Caco-2 (cell line): Measurements from ENCODE around the gene CARHSP1. TPM values are rescaled to one million over a fixed set of nuclear protein-coding genes. Genes with fewer than 3 reads are reported as not detected.
"Not testable (repeated sequence)": the region's sequence is repeated elsewhere in the genome, so short reads cannot be mapped to it uniquely, and the experiment has no call there.

Experiments
- BruUV-seq: library from RNA; stranded (reverse); fragments of 400-500 nt; replicated peaks from 2 replicates; lab custom pipeline; 2021; lab: Mats Ljungman, UMichigan
- CTCF ChIA-PET: fragments of 300-600 bp; sonication (Branson Sonifier 250); formaldehyde crosslinking; loops from one replicate; lab custom pipeline; 2022; ENCODE audit warnings: antibody characterized with exemption; lab: Charles Lee
- POLR2A ChIA-PET: fragments of 300-600 bp; sonication (Branson Sonifier 250); formaldehyde crosslinking; loops from one replicate; lab custom pipeline; 2022; ENCODE audit warnings: antibody characterized with exemption; lab: Charles Lee
- DNase-seq, 2 experiments: peaks; one replicate each; pipeline versions ENCODE4 v3.0.0 to v3.0.0-alpha.2; 2020 to 2022
- H3K27me3 ChIP-seq: replicated peaks from 2 replicates; pipeline ENCODE4 v1.6.0; 2011; ENCODE audit warnings: low read length; ENCODE audit not compliant: control insufficient read depth, insufficient read depth
- H3K36me3 ChIP-seq: 2 replicates; pipeline ENCODE4 v1.5.1; 2011; ENCODE audit warnings: low read length; ENCODE audit not compliant: control insufficient read depth, insufficient read depth
- H3K4me1 ChIP-seq: fragments of 250-450 bp; sonication (Bioruptor Pico); 2 replicates; pipeline ENCODE4 v1.5.1; 2020; ENCODE audit warnings: mild to moderate bottlenecking
- H3K4me3 ChIP-seq: 2 replicates; pipeline ENCODE4 v1.5.1; 2011; ENCODE audit warnings: low read depth, mild to moderate bottlenecking, control low read depth, low read length
- H3K9me3 ChIP-seq: fragments of 250-450 bp; sonication (Bioruptor Pico); 2 replicates; pipeline ENCODE4 v1.5.1; 2020; ENCODE audit warnings: mild to moderate bottlenecking, moderate library complexity
- H3K27ac Mint-ChIP-seq: one replicate; pipeline ENCODE4 v1.8.0; 2022; ENCODE audit warnings: mixed read lengths; ENCODE audit not compliant: unreplicated experiment
- H3K27me3 Mint-ChIP-seq: one replicate; pipeline ENCODE4 v1.8.0; 2022; ENCODE audit warnings: mixed read lengths; ENCODE audit not compliant: insufficient read depth, unreplicated experiment
- H3K36me3 Mint-ChIP-seq: one replicate; pipeline ENCODE4 v1.8.0; 2022; ENCODE audit warnings: mild to moderate bottlenecking, mixed read lengths; ENCODE audit not compliant: insufficient read depth, unreplicated experiment
- H3K4me1 Mint-ChIP-seq: one replicate; pipeline ENCODE4 v1.8.0; 2022; ENCODE audit warnings: low read depth, mixed read lengths; ENCODE audit not compliant: unreplicated experiment
- H3K4me3 Mint-ChIP-seq: one replicate; pipeline ENCODE4 v1.8.0; 2022; ENCODE audit warnings: mild to moderate bottlenecking, moderate library complexity, mixed read lengths; ENCODE audit not compliant: unreplicated experiment
- H3K9me3 Mint-ChIP-seq: one replicate; pipeline ENCODE4 v1.8.0; 2022; ENCODE audit warnings: mixed read lengths; ENCODE audit not compliant: unreplicated experiment
- intact Hi-C: fragments of 100-400 bp; cut with micrococcal nuclease; formaldehyde crosslinking; loops from one replicate; pipeline ENCODE4 v1.10.0; 2022; ENCODE audit not compliant: unreplicated experiment
- total RNA-seq: library from RNA; stranded (reverse); gene quantifications from 2 replicates; pipeline ENCODE4 v1.2.3, GENCODE V29; 2022
- TF ChIP-seq, protein P1 (sequence below), 2 experiments: fragments of 200-600 bp in 1 of 2; IDR thresholded peaks; 1 replicate in 1 of 2; 2 replicates in 1 of 2; pipeline versions ENCODE4 v1.5.1 to v1.8.0; 2011 to 2022; ENCODE audit warnings: antibody characterized with exemption in 1 of 2, control low read depth in 1 of 2, inconsistent platforms in 1 of 2, low read depth in 1 of 2, low read length in 1 of 2, mild to moderate bottlenecking in 1 of 2, moderate library complexity in 1 of 2; ENCODE audit not compliant: insufficient read depth in 1 of 2, severe bottlenecking in 1 of 2, unreplicated experiment in 1 of 2

CARHSP1 gene
- total RNA-seq, 1 experiment from 2014 or later: 103 TPM

GRCh38 chr16:8845699-8846298 lies 23.0 kb downstream of the CARHSP1 start:
- Mint-ChIP-seq H3K27me3 (no peaks in the 10 kb centered on the region), H3K27ac (no peak overlapping the region), H3K4me1 (peaks cover 17% of the 10 kb centered on the region), H3K9me3 (no peaks in the 10 kb centered on the region), H3K4me3 (no peak overlapping the region), H3K36me3 (peaks cover 54% of the 10 kb centered on the region)
- Histone ChIP-seq H3K27me3 (no peaks in the 10 kb centered on the region), H3K4me3 (no peak overlapping the region), H3K9me3 (no peaks in the 10 kb centered on the region), H3K36me3 (peaks cover 4% of the 10 kb centered on the region; the same call in 1 of the 2 replicates), H3K4me1 (no peaks in the 10 kb centered on the region)
- no peak for DNase-seq
- intact Hi-C loops: no loop called here
- CTCF ChIA-PET: no interaction called here
- TF ChIP-seq, protein P1, sequence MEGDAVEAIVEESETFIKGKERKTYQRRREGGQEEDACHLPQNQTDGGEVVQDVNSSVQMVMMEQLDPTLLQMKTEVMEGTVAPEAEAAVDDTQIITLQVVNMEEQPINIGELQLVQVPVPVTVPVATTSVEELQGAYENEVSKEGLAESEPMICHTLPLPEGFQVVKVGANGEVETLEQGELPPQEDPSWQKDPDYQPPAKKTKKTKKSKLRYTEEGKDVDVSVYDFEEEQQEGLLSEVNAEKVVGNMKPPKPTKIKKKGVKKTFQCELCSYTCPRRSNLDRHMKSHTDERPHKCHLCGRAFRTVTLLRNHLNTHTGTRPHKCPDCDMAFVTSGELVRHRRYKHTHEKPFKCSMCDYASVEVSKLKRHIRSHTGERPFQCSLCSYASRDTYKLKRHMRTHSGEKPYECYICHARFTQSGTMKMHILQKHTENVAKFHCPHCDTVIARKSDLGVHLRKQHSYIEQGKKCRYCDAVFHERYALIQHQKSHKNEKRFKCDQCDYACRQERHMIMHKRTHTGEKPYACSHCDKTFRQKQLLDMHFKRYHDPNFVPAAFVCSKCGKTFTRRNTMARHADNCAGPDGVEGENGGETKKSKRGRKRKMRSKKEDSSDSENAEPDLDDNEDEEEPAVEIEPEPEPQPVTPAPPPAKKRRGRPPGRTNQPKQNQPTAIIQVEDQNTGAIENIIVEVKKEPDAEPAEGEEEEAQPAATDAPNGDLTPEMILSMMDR (IDR thresholded peaks at IDR 0.05; ENCODE audit: insufficient read depth in 1 of 2, low read depth in 1 of 2, low read length in 1 of 2, severe bottlenecking in 1 of 2, unreplicated experiment in 1 of 2): no peak
- POLR2A ChIA-PET: no interaction called here
- BruUV-seq: no TSS peak

DNA sequence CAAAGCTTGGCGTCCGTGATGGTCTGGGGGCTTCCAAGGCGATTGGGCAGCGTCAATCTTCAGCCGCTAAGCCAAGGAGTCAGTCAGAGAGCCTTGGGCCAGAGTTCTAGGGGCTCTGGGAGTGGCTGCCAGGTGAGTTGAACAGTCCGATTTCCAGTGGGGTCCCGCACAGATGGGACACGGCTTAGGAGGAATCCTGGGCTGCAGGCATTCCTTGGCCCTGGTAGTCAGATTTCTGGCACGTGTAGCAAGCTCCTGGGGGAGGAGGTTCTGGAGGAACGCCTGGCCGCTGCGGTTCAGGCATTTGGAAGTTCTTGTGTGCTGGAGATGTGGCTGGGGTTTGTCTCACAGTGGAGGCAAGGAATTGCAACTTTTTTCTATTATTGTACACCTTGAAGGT lies 25.5 kb downstream of the CARHSP1 start:
- CTCF ChIA-PET, H3K9me3 Mint-ChIP-seq, H3K27me3 Mint-ChIP-seq, H3K9me3 ChIP-seq, H3K27me3 ChIP-seq, H3K4me1 ChIP-seq, POLR2A ChIA-PET, intact Hi-C loops, DNase-seq, H3K4me3 ChIP-seq, BruUV-seq, H3K27ac Mint-ChIP-seq, H3K36me3 ChIP-seq, H3K4me3 Mint-ChIP-seq: not testable (repeated sequence)
- Mint-ChIP-seq H3K36me3 (peaks cover 34% of the 10 kb centered on the region), H3K4me1 (peaks cover 17% of the 10 kb centered on the region)

DNA sequence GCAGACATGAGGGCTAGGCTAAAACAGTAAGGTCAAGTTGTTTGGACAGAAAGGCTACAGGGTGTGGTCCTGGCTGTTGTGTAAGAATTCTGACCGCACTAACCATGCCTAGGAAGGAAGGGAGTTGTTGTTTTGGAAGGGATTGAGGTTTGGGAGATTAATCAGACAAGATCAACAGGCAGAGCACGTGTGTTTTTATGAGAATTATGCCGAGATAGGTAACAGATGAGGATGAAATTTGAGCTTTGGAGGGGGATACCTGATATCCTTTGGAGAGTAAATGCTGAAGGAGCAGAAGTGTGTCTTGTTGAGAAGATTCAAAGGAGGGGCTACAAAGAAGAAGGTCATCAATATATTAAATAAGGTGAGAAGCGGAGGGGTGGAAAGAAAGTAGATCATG lies 26.8 kb downstream of the CARHSP1 start:
- H3K9me3 Mint-ChIP-seq, H3K36me3 ChIP-seq, DNase-seq, H3K27me3 ChIP-seq, H3K4me1 ChIP-seq, H3K9me3 ChIP-seq, H3K27ac Mint-ChIP-seq, H3K27me3 Mint-ChIP-seq, intact Hi-C loops, BruUV-seq, CTCF ChIA-PET, H3K4me3 Mint-ChIP-seq, POLR2A ChIA-PET, H3K4me3 ChIP-seq: not testable (repeated sequence)
- Mint-ChIP-seq H3K4me1 (peaks cover 17% of the 10 kb centered on the region), H3K36me3 (peaks cover 34% of the 10 kb centered on the region)

DNA sequence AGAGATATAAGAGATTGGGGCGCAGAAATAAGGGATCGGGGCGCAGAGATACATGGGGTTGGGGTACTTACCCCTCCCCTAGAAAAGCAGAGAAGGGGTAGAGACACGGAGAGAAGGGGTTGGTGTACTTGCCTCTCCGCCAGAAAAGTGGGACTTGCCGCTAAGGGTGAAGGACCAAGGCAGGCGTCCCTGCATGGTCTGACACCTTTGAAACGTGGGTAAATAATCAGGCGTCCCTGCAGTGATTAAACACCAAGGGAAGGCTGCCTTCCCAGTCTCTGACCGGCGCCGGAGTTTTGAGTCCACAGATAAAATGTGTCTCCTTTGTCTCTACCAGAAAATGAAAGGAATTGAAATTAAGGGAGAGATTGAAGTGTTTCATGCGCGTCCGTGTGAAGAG lies 31.2 kb downstream of the CARHSP1 start:
- Mint-ChIP-seq H3K36me3 (peaks cover 11% of the 10 kb centered on the region), H3K4me1 (peaks cover 15% of the 10 kb centered on the region)
- BruUV-seq, CTCF ChIA-PET, H3K36me3 ChIP-seq, POLR2A ChIA-PET, H3K4me1 ChIP-seq, H3K27me3 Mint-ChIP-seq, intact Hi-C loops, H3K4me3 ChIP-seq, H3K27ac Mint-ChIP-seq, H3K4me3 Mint-ChIP-seq, DNase-seq, H3K9me3 ChIP-seq, H3K27me3 ChIP-seq, H3K9me3 Mint-ChIP-seq: not testable (repeated sequence)

GRCh38 chr16:8836797-8837196 lies 32.0 kb downstream of the CARHSP1 start:
- H3K4me1 Mint-ChIP-seq, H3K27me3 Mint-ChIP-seq, CTCF ChIA-PET, POLR2A ChIA-PET, DNase-seq, H3K4me3 ChIP-seq, H3K9me3 ChIP-seq, H3K4me3 Mint-ChIP-seq, H3K36me3 ChIP-seq, H3K4me1 ChIP-seq, BruUV-seq, H3K9me3 Mint-ChIP-seq, H3K27me3 ChIP-seq, intact Hi-C loops, H3K27ac Mint-ChIP-seq: not testable (repeated sequence)
- H3K36me3 Mint-ChIP-seq: peaks cover 14% of the 10 kb centered on the region
